ENCODE measurements around the gene CAPZA1.

DNA sequence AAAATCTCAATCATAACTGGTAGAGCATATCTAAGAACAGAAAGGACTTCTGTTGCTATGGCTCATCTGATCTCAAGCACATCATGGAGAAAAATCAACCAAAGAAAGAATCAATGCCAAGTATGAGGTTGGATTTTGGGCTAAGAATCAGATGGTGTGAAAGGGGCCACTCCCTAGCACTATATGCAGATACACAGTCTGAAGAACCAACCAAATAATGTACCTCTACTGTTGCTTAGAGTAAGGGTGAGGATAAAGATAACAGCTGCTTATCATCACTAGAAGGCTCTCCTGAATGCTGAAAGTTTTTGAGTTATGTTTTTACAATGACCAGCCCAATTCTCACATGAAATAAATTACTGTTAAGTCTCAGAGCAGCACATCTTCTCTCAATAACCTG lies 36.3 kb upstream of the CAPZA1 start:
- TF ChIP-seq, protein P1, sequence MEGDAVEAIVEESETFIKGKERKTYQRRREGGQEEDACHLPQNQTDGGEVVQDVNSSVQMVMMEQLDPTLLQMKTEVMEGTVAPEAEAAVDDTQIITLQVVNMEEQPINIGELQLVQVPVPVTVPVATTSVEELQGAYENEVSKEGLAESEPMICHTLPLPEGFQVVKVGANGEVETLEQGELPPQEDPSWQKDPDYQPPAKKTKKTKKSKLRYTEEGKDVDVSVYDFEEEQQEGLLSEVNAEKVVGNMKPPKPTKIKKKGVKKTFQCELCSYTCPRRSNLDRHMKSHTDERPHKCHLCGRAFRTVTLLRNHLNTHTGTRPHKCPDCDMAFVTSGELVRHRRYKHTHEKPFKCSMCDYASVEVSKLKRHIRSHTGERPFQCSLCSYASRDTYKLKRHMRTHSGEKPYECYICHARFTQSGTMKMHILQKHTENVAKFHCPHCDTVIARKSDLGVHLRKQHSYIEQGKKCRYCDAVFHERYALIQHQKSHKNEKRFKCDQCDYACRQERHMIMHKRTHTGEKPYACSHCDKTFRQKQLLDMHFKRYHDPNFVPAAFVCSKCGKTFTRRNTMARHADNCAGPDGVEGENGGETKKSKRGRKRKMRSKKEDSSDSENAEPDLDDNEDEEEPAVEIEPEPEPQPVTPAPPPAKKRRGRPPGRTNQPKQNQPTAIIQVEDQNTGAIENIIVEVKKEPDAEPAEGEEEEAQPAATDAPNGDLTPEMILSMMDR (IDR thresholded peaks at IDR 0.05), result no peak
- no peak for TF ChIP-seq POLR2A (IDR thresholded peaks at IDR 0.05)
